ENCODE data around the gene EPSTI1.

DNA sequence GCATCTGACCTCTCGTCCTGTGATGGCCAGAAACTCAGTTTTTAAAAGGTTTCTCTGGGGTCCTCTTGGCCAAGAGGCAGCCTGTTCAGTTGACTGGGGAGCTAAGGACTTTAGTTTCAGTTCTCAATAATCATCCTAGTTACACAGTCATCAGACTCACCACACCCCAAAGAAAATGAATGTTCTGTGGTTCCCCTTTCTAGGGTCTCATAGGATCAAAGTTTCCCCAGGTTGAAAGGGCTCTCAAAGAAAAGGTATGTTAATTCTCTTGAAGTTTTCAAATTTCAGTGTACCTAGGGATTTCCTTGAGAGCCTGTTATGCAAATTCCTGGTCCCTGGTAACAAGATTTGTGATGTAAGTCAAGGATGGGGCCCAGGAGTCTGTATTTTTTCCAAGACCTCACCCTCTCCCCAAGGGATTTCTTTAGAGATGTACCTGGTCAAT is 115.7 kb downstream of the EPSTI1 start:
- TF ChIP-seq, protein P1, sequence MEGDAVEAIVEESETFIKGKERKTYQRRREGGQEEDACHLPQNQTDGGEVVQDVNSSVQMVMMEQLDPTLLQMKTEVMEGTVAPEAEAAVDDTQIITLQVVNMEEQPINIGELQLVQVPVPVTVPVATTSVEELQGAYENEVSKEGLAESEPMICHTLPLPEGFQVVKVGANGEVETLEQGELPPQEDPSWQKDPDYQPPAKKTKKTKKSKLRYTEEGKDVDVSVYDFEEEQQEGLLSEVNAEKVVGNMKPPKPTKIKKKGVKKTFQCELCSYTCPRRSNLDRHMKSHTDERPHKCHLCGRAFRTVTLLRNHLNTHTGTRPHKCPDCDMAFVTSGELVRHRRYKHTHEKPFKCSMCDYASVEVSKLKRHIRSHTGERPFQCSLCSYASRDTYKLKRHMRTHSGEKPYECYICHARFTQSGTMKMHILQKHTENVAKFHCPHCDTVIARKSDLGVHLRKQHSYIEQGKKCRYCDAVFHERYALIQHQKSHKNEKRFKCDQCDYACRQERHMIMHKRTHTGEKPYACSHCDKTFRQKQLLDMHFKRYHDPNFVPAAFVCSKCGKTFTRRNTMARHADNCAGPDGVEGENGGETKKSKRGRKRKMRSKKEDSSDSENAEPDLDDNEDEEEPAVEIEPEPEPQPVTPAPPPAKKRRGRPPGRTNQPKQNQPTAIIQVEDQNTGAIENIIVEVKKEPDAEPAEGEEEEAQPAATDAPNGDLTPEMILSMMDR (IDR thresholded peaks at IDR 0.05), result no peak
- TF ChIP-seq SIN3A (IDR thresholded peaks at IDR 0.05; ENCODE audit: borderline replicate concordance, insufficient read depth, low read depth, low read length), result no peak
- TF ChIP-seq POLR2AphosphoS5 (IDR thresholded peaks at IDR 0.05; ENCODE audit: low read depth, low read length), result no peak
- TF ChIP-seq TCF7L2 (IDR thresholded peaks at IDR 0.05; ENCODE audit: low read depth, low read length), result no peak
